AG04450 (cell line): ENCODE measurements around the gene NUCB1. TPM values are rescaled to one million over a fixed set of nuclear protein-coding genes. Genes with fewer than 3 reads are reported as not detected.

Experiments
- CTCF ChIA-PET: fragments of 300-600, 350-600 bp; formaldehyde crosslinking; extraction: SDS; loops from one replicate; lab custom pipeline; 2022; ENCODE audit warnings: antibody characterized with exemption, inconsistent platforms; lab: Charles Lee
- POLR2A ChIA-PET: fragments of 350-600 bp; formaldehyde crosslinking; extraction: SDS; loops from one replicate; lab custom pipeline; 2021; ENCODE audit warnings: antibody characterized with exemption, inconsistent platforms; lab: Yijun Ruan, JAX
- DNase-seq: peaks from one replicate; pipeline ENCODE4 v3.0.0-alpha.2; 2011; ENCODE audit warnings: low read depth, low spot score
- H3K27ac ChIP-seq: one replicate; pipeline ENCODE4 v1.5.1; 2012; ENCODE audit warnings: low read depth, low read length, control low read depth
- H3K27me3 ChIP-seq: one replicate; pipeline ENCODE4 v1.6.0; 2012; ENCODE audit warnings: low read length; ENCODE audit not compliant: control insufficient read depth, insufficient read depth
- H3K4me3 ChIP-seq: 2 replicates; pipeline ENCODE4 v1.5.1; 2011; ENCODE audit warnings: mild to moderate bottlenecking, low read depth, low read length, control low read depth
- H3K9me3 ChIP-seq: 2 replicates; pipeline ENCODE4 v1.5.1; 2012; ENCODE audit warnings: low read length; ENCODE audit not compliant: control insufficient read depth, insufficient read depth
- polyA plus RNA-seq: library from polyadenylated mRNA; depleted of rRNA; stranded (reverse); fragments of >200 nt; gene quantifications from 2 replicates; pipeline ENCODE4 v1.2.3, GENCODE V29; 2011
- TF ChIP-seq, protein P1 (sequence below): IDR thresholded peaks from 2 replicates; pipeline ENCODE4 v1.5.1; 2011; ENCODE audit warnings: low read depth, low read length, control low read depth, inconsistent platforms

NUCB1 gene
- polyA plus RNA-seq, 1 experiment: 123 TPM

DNA sequence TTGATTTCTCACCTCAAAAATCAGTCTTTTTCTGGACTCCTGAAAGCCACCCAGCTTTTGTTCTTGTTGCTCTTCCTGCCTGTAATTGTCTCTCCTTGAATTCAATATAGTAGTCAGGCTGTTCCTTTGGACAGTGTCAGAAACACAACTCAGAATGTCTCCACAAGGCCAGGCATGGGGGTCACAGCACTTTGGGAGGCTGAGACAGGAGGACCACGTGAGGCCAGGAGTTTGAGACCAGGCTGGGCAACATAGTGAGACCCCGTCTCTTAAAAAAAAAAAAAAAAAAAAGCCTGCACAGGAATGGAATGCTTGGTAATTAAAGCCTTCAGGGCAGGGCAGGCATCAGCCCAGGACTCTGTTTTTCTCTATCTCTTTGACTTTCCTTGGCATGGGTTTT lies 45.7 kb downstream of the NUCB1 start:
- no peak overlapping the region for H3K4me3 ChIP-seq
- TF ChIP-seq, protein P1, sequence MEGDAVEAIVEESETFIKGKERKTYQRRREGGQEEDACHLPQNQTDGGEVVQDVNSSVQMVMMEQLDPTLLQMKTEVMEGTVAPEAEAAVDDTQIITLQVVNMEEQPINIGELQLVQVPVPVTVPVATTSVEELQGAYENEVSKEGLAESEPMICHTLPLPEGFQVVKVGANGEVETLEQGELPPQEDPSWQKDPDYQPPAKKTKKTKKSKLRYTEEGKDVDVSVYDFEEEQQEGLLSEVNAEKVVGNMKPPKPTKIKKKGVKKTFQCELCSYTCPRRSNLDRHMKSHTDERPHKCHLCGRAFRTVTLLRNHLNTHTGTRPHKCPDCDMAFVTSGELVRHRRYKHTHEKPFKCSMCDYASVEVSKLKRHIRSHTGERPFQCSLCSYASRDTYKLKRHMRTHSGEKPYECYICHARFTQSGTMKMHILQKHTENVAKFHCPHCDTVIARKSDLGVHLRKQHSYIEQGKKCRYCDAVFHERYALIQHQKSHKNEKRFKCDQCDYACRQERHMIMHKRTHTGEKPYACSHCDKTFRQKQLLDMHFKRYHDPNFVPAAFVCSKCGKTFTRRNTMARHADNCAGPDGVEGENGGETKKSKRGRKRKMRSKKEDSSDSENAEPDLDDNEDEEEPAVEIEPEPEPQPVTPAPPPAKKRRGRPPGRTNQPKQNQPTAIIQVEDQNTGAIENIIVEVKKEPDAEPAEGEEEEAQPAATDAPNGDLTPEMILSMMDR: no peak
- no peak overlapping the region for H3K27ac ChIP-seq
- no peak for DNase-seq
- POLR2A ChIA-PET: no interaction called here
- peaks cover 24% of the 10 kb centered on the region for H3K9me3 ChIP-seq
- CTCF ChIA-PET: no interaction called here
- no peaks in the 10 kb centered on the region for H3K27me3 ChIP-seq

DNA sequence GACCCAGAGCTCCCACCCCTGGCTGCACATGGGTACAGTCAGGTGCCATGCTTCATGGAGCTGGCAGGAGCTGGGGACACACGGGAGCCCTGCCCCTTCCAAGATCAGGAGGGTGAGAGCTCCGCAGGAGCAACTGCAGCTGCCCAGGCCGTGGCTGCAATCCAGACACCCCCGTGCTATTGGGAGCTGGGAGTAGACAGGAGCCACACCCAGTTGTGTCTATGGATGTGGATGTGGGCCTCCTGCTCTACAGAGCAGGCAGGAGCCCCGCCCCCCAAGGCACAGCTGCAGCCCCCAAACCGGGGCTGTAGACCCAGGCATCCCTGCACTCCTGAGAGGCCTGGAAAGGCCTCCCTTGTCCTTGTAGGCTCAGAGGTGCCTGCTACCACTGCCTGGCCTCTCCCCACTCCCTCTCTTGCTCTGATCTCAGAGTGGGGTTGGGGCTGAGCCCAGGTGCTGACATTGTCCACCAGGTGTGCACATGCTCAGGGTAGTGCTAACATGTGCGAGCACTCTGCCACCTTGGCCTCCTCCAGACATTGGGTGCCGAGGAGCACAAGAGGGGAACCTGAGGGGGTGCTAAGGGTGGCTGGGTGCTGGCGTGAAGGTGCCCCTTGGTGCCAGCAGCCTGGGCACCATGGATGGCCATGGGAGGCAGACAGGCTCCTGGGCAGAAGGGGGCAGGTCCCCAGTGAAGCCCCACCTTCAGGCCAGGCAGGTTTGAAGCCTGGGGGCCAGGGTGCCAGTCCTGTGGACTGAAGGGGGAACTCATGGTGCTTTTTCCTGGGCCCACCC lies 46.5 kb downstream of the NUCB1 start:
- TF ChIP-seq, protein P1: no peak
- H3K27me3 ChIP-seq: no peaks in the 10 kb centered on the region
- H3K27ac ChIP-seq: no peak overlapping the region
- ChIA-PET CTCF (no interaction called here), POLR2A (no interaction called here)
- no peak for DNase-seq
- H3K9me3 ChIP-seq: peaks cover 18% of the 10 kb centered on the region
- no peak overlapping the region for H3K4me3 ChIP-seq

DNA sequence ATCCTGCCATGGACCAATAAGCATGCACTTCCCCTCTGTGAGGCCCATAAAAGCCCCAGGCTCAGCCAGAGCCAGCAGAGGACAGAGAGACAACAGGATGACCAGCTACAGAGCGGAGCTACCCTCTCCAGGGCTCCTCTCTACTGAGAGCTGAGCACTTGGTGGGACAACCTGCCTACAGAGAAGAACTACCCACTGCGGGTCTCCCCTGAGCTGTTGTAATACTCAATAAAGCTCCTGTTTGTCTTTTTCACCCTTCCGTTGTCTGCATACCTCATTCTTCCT lies 47.1 kb downstream of the NUCB1 start:
- H3K9me3 ChIP-seq: peaks cover 18% of the 10 kb centered on the region
- TF ChIP-seq, protein P1: no peak
- H3K4me3 ChIP-seq: no peak overlapping the region
- no peak for DNase-seq
- no peak overlapping the region for H3K27ac ChIP-seq
- POLR2A ChIA-PET: no interaction called here
- CTCF ChIA-PET: no interaction called here
- H3K27me3 ChIP-seq: no peaks in the 10 kb centered on the region

DNA sequence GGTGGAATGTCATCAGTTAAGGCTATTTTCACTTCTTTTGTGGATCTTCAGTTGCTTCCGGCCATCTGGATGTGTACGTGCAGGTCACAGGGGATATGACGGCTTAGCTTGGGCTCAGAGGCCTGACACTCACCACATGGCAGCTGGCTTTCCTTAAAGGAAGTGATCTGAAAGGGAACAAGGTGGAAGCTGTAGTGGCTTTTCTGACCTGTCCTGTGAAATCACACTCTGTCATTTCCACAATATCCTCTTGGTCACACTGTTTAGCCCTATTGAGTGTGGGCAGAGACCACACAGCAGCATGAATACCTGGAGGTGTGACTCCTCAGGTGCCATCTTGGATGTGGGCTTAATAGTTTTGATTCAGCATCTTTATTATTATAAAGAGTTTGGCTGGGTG lies 50.0 kb downstream of the NUCB1 start:
- H3K27ac ChIP-seq: no peak overlapping the region
- H3K9me3 ChIP-seq: peaks cover 18% of the 10 kb centered on the region
- H3K4me3 ChIP-seq: no peak overlapping the region
- ChIA-PET POLR2A (no interaction called here), CTCF (no interaction called here)
- TF ChIP-seq, protein P1: no peak
- DNase-seq: no peak
- no peaks in the 10 kb centered on the region for H3K27me3 ChIP-seq

DNA sequence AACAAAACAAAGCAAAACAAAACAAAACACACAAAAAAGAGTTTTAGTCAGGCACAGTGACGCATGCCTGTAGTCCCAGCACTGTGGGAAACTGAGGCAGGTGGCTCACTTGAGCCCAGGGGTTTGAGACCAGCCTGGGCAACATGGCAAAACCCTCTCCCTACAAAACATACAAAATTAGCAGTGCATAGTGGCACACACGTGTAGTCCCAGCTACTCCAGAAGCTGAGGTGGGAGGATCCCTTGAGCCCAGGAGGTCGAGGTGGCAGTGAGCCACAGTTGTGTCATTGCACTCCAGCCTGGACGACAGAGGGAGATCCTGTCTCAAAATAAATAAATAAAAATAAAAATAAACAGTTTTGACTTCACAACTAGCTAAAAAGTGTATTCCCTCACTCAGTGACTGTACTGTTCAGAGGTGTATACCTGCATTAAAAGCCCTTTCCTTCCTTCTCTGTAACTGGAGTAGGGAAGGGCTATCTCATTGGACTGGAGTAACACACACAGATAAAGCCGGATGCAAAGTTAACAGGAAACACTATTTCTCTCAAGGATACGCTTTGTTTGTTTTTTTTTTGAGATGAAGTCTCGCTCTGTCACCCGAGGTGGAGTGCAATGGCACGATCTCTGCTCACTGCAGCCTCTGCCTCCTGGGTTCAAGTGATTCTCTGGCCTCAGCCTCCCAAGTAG lies 50.9 kb downstream of the NUCB1 start:
- H3K27me3 ChIP-seq: no peaks in the 10 kb centered on the region
- TF ChIP-seq, protein P1: no peak
- no peak overlapping the region for H3K4me3 ChIP-seq
- no peak for DNase-seq
- CTCF ChIA-PET: no interaction called here
- peaks cover 18% of the 10 kb centered on the region for H3K9me3 ChIP-seq
- no peak overlapping the region for H3K27ac ChIP-seq
- POLR2A ChIA-PET: interaction anchor here (0.5 kb wide), 1 partner anchor 25 kb away, joined by 3 read pairs; no protein-coding TSS in a partner anchor
